ENCODE data around the gene DHX36.

- TF ChIP-seq CTCF (IDR thresholded peaks at IDR 0.05) (no peak), POLR2A (IDR thresholded peaks at IDR 0.05) (peak; percentile 77)
Observed at GRCh38 chr3:154323891-154324738, at the start of gene DHX36.

Data from breast epithelium (tissue), 3 donors.